Activated CD4-positive, CD25-positive, alpha-beta regulatory T cell treated with anti-CD3 and anti-CD28 coated beads, Interleukin-2, amount 50 U/mL, for 24 hours (primary cell): ENCODE data around the gene SH3BGRL2.
A peak's percentile ranks its signal among the peaks of the same experiment; 100 is the strongest.
"Not testable (repeated sequence)": the region's sequence is repeated elsewhere in the genome, so short reads cannot be mapped to it uniquely, and the experiment has no call there.

ENCODE experiments used
- ATAC-seq, 2 donors: fragments of 150-1000 bp; cut with Tn5 transposase; one replicate each; pipeline ENCODE4 v1.10.0; 2021; ENCODE audit warnings: mild to moderate bottlenecking in 1 of 2, moderate library complexity in 1 of 2

Gene SH3BGRL2

DNA sequence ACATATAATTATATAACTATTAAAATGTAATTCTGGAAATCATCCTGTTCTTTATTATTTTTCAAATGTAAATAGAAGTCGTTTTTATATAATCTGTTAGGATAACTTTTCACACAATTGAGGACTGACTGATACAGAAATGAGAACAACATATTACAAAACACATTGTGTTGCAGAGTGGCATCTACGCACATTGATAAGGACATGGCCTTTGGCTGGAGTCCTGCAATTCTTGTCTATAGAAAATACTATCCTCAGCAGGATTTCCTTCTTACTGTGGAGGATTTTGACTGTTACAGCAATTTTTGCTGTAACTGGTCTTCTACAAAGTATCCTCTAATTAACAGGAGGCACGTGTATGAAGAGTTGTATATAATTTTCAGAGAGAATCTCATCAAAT, 19.8 kb downstream of the SH3BGRL2 start:
- ATAC-seq, result no peak

GRCh38 chr6:79656134-79656533, 25.0 kb downstream of the SH3BGRL2 start:
- no peak for ATAC-seq

DNA sequence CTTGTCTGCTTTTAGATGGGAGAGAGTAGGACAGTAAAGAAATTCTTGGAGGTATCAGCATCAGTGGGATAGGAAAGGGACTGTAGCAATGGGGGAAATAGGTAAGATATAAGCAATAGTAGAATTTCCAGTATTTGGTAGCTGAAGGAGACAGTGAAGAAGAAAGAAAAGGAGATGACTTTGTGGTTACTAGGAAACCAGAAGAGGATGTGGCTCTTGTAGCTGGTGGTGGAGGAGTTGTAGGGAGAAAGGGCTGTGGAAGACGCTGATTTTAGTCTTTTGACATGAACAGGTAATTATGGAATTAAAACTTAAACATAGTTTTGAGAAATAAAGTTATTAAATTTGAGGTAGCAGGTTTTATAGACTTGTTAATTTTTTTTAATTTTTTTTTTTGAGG, 26.1 kb downstream of the SH3BGRL2 start:
- ATAC-seq, result no peak

GRCh38 chr6:79663655-79664054, 32.5 kb downstream of the SH3BGRL2 start:
- not testable (repeated sequence) for ATAC-seq

DNA sequence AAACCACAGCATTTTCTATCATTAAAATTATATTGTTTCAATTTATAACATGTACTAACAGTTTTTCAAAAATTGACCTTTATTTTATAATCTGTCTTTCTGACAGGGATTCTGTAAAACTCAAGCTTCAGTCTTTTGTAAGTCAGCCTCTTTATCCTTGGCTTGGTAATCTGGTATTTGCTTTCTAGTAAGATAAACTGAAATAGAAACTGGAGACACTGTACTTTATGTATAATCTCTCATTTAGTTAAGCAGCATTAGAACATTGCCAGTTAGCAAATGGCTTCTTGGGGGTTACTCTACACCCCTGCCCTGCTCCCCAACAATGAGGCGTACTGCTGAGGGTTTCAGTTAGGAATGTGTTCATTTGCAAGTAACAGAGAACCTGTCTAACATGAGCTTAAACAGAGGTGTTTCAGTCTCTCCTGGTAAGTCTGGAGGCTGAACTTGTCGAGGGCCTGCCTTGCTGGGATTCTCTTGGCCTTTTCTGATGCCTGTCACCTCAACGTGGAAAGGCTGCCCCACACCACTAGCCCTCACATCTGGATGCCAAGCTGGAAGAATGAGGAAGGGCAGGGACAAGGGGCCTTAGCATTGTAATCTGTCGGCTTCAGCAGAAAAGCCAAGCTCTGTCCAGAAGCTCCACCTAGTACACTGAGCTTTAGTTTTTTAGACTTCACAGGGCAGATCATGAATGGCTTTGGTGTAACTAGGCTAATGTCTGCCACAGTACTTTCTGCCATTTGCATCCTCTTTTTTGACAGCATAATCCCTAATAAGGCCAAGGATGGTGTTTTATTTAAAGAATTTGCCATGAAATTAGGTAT, 34.8 kb downstream of the SH3BGRL2 start:
- ATAC-seq, result no peak

- ATAC-seq, result no peak
Measured at GRCh38 chr6:79666634-79667033, 35.5 kb downstream of the SH3BGRL2 start.

- ATAC-seq, result no peak
Measured at GRCh38 chr6:79668381-79668780, 37.3 kb downstream of the SH3BGRL2 start.

- no peak for ATAC-seq
Measured at GRCh38 chr6:79669766-79670165, 38.6 kb downstream of the SH3BGRL2 start.

GRCh38 chr6:79670789-79671188, 39.7 kb downstream of the SH3BGRL2 start:
- ATAC-seq, result no peak

- ATAC-seq, result peak; percentile 57 to 63
Measured at GRCh38 chr6:79671600-79672266, 40.6 kb downstream of the SH3BGRL2 start.

GRCh38 chr6:79672631-79673111, 41.5 kb downstream of the SH3BGRL2 start:
- no peak for ATAC-seq

- no peak for ATAC-seq
Measured at GRCh38 chr6:79673947-79674346, 42.8 kb downstream of the SH3BGRL2 start.

DNA sequence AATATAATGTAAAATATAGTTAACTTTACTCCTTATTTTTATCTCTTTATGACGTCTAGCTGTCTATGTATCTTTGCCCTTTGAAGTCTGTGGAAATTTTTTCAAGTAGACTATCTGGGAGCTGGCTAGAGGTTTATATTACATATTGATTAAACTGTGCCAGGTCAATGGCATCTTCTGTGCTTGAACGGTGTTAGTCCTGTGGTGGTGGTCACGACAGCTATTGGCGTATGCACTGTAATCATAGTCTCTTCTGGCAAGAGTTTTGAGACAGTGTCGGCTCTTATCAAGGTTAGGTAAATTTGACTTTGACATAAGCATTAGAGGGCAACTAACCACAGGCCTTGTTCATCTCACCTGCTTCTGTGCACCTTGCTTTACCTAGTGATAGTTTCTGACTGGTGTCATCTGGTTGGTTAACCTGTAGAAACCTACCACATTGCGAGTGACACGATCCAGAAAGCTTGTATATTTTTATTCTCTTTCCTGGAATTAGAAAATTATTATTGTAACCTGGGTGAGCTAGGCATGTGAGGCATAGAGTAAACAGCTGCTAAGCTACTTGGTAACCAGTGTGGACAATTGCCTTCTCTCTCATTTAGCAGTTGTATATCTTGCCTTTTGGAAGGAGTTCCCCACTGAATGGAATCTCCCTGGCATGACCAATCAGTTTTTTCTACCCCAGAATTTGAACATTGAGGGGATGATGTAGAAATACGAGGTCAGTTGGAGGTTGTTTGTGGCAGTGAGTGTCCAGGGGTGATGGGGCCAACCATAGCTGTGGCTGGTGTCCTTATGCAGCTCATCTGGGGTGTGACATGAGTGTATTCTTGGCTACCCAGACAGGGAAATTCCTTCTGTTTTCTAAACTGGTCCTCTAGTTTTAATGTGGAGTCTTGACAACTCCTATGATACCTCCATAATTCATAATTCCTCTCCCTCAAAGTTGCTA, 45.9 kb downstream of the SH3BGRL2 start:
- ATAC-seq, result no peak

DNA sequence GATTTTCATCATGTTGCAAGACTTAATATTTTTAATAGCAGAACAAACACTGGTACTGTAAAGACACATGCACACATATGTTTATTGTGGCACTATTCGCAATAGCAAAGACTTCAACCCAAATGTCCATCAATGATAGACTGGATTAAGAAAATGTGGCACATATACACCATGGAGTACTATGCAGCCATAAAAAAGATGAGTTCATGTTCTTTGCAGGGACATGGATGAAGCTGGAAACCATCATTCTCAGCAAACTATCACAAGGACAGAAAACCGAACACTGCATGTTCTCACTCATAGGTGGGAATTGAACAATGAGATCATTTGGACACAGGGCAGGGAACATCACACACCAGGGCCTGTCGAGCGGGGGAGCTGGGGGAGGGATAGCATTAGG, 51.6 kb downstream of the SH3BGRL2 start:
- not testable (repeated sequence) for ATAC-seq

GRCh38 chr6:79684876-79685275, 53.7 kb downstream of the SH3BGRL2 start:
- ATAC-seq, result no peak

DNA sequence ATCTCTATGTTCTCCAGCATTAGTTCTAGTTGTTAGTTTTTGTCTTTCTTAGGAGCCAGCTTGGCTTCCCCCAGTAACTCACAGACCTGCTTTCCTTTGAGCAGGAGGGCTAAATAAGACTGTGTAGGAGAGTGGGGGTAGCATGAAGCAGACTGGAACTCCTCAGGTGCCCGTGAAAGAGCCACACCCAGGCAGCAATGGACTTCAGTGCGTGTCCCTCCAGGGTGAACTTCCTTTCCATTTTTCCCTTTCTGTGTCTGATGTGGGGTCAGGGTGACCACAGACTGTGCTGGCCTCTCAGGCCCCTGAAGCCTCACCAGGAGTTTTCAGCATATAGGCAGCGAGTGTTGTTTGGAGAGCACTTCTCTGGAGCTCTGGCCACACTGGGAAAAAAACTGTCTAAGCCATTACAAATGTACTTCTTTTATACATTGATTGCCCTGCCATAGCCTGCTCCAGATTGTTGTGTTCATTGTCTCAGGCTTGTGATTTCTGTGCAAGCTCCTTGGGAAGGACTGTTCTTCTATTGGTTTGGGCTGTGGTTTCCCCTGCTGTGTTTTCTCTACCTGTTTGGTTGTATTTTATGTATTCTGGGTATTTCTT, 55.7 kb downstream of the SH3BGRL2 start:
- no peak for ATAC-seq

GRCh38 chr6:79687759-79688158, 56.6 kb downstream of the SH3BGRL2 start:
- no peak for ATAC-seq

- no peak for ATAC-seq
Measured at GRCh38 chr6:79694156-79694555, 63.0 kb downstream of the SH3BGRL2 start.

DNA sequence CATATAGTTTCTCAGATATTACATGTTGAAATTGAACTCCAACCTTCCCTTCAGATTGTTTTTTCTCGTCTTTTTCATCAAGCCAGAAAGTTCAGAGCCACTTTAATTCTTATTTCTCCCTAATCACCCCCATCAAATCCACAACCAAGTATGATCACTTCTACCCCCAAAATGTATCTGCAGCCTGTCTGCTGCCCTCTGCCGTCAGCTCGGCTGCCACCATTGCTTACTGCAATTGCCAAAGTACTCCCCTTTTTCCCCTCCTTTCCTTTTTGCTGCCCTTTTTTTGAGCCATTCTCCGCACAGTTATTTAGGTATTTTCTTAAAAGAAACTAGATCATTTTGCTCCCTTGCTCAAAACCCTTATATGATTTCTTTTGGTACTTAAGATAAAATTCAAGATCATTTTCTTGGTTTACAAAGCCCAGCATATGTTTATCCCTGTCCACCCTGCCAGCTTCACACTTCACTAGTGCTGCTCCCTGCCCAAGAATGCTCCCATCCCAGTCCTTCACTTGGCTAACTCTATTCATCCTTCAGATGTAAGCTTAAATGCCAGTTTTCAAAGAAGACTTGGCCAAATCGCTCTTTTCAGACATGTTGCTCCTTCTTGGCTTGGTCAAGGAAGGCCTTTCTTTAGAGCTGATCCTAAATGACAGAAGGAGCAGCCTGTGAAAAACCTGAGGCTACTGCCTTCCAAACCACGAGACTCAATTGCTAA, 63.7 kb downstream of the SH3BGRL2 start:
- no peak for ATAC-seq

DNA sequence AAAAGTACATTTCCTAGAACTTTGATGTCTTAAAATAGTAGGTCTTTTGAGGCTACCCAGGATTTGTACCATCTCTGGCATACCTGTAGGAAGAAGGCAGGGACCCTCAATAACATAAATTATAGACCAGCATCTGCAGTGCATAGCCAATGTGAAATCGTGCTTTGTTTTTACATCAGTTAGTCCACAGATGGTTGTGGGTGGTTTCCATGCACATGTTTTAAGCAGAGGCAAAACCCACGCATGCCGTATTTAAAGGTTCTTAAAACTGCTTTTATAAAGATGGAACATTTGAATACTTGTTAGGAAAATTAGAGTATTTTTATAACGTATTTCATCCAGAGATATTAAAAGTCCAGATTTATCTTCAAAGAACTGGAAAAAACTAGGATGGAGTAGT, 66.3 kb downstream of the SH3BGRL2 start:
- ATAC-seq, result no peak

DNA sequence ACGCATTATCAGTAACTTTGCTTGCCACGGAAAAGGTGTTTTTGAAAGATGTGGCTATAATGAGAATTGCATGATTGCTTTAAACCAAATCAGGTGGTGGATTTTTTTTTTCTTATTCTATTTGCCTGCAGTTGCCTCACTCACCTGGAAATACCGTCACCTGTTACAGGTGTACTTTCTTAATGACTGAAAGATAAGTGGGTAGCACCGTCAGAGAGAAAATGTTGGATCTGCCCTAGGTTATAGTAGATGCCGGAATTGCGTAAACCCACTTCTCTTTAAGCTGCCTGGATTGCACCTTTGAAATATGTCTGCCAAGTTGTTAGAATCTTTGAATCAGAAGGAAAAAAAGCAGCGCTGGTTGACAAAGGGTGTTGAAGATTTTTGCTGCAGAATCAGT, 68.5 kb downstream of the SH3BGRL2 start:
- ATAC-seq, result no peak

DNA sequence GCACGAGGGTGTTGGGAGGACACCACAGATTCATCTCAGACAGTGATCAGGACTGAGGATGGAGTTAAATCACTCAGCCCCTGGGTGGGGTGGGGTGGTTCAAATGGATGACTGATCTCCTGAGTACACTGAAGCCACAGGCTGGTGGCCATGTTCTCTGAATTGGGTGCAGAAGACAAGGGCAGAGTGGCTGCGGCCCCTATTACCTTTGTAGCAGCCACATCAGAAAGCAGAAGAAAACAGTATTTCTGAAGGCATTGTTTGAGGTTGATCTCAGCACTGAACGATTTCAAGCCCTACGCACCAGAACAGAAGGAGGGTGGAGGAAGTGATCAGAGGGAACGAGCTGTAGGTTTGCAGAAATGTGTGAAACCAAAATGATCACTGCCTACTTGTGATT, 71.6 kb downstream of the SH3BGRL2 start:
- ATAC-seq, result no peak
